ENCODE data around the gene PANX2. TPM values are rescaled to one million over a fixed set of nuclear protein-coding genes. Genes with fewer than 3 reads are reported as not detected.
"Not testable (repeated sequence)": the region's sequence is repeated elsewhere in the genome, so short reads cannot be mapped to it uniquely, and the experiment has no call there.

The PANX2 gene
- total and polyA plus RNA-seq, 9 donors: 0.27 to 5.6 (median 2.3) TPM

DNA sequence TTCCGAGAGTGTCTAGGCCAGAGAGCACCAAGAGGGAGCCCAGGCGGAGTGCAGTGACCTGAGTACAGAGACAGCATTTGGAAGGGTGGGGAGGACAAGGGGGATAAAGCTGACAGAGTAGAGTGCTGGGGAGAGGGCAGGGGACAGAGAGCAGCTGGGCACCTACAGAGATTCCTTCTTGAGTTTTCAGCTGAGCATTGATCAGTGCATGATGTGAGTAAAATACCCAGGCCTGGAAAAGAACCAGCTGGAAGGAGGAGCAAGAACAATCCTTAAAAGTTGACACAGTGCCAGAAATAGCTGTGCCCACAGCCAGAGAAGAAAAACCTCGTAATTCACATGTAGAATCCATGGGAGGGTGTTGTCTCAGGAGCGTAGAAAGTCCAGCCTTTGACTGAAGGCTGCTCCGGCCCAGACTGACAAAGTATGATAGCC is 33.9 kb upstream of the PANX2 start:
- Histone ChIP-seq H3K27me3 (no peaks in the 10 kb centered on the region), H3K27ac (no peak overlapping the region), H3K4me3 (no peak overlapping the region), H3K9me3 (no peaks in the 10 kb centered on the region), H3K4me1 (ENCODE audit: insufficient read depth) (peaks cover 2% of the 10 kb centered on the region), H3K36me3 (no peaks in the 10 kb centered on the region)
- DNase-seq: no peak
- WGBS, 3 donors: 58 to 72% (median 66%) methylated on average over 5 of the region's 5 CpGs
- TF ChIP-seq POLR2A (IDR thresholded peaks at IDR 0.05) (no peak), EP300 (IDR thresholded peaks at IDR 0.05) (no peak)
- TF ChIP-seq, protein P1, sequence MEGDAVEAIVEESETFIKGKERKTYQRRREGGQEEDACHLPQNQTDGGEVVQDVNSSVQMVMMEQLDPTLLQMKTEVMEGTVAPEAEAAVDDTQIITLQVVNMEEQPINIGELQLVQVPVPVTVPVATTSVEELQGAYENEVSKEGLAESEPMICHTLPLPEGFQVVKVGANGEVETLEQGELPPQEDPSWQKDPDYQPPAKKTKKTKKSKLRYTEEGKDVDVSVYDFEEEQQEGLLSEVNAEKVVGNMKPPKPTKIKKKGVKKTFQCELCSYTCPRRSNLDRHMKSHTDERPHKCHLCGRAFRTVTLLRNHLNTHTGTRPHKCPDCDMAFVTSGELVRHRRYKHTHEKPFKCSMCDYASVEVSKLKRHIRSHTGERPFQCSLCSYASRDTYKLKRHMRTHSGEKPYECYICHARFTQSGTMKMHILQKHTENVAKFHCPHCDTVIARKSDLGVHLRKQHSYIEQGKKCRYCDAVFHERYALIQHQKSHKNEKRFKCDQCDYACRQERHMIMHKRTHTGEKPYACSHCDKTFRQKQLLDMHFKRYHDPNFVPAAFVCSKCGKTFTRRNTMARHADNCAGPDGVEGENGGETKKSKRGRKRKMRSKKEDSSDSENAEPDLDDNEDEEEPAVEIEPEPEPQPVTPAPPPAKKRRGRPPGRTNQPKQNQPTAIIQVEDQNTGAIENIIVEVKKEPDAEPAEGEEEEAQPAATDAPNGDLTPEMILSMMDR (IDR thresholded peaks at IDR 0.05): no peak
- intact Hi-C loops (cut with DNase I): no loop called here

DNA sequence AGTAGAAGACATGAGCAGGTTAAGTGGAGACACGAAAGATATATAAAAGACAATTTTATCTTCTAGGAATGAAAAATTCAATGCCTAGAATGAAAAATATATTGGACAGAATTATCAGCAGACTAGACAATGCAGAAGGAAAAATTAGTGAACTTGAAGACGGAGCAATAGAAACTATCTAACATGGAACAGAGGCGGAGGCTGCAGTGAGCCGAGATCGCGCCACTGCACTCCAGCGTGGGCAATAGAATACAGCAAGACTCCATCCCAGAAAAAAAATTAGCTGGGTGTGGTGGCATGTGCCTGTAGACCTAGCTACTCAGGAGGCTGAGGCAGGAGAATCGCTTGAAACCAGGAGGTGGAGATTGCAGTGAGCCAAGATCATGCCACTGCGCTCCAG is 33.3 kb upstream of the PANX2 start:
- H3K4me3 ChIP-seq; DNase-seq; H3K4me1 ChIP-seq (ENCODE audit: insufficient read depth); H3K27ac ChIP-seq; H3K36me3 ChIP-seq; H3K9me3 ChIP-seq; intact Hi-C loops (cut with DNase I); H3K27me3 ChIP-seq: not testable (repeated sequence)
- WGBS, 3 donors: 95 to 96% (median 96%) methylated on average over 9 of the region's 9 CpGs

DNA sequence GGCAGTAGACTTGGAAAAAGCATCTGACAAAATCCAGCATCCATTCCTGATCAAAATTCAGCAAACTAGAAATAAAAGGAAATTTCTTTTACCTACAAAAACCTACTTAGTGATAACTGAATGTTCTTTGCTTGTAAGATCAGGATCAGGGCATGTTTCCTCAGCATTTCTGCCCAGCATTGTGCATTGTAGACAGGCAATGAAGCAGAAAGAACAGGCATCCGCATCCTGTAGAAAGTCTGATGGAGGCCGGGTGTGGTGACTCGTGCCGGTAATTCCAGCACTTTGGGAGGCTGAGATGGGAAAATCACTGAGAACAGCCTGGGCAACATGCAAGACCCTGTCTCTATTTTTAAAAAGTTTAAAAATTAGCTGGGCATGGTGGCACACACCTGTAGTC is 32.5 kb upstream of the PANX2 start:
- 93 to 95% (median 95%) methylated on average over 4 of the region's 4 CpGs for WGBS, 3 donors
- DNase-seq: no peak
- intact Hi-C loops (cut with DNase I): no loop called here
- H3K9me3 ChIP-seq: no peaks in the 10 kb centered on the region
- no peaks in the 10 kb centered on the region for H3K27me3 ChIP-seq
- H3K27ac ChIP-seq: no peak overlapping the region
- H3K4me1 ChIP-seq (ENCODE audit: insufficient read depth): peaks cover 2% of the 10 kb centered on the region
- TF ChIP-seq POLR2A (IDR thresholded peaks at IDR 0.05): no peak
- TF ChIP-seq, protein P1 (IDR thresholded peaks at IDR 0.05): no peak
- H3K4me3 ChIP-seq: no peak overlapping the region
- no peaks in the 10 kb centered on the region for H3K36me3 ChIP-seq

DNA sequence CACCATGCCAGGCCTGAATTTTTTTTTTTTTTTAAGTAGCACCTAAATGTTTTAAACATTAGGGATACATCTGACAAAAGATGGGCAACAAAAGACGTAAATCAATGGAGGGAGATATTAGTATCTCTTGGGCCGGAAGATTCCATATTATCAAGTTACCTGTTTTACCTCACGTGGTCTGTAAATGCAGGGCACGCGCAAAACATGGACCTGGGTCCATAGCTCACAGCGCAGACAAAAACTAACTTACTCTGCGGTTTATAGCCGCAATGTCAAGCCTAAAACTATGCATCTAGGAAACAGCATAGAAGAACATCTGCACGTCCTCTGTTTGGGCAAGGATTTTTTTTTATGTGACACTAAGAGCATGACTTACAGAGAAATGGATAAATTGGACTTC is 31.5 kb upstream of the PANX2 start:
- no peaks in the 10 kb centered on the region for H3K36me3 ChIP-seq
- no peak for DNase-seq
- intact Hi-C loops (cut with DNase I): no loop called here
- H3K4me3 ChIP-seq: no peak overlapping the region
- H3K27ac ChIP-seq: no peak overlapping the region
- WGBS, 3 donors: 88 to 94% (median 92%) methylated on average over 9 of the region's 9 CpGs
- peaks cover 2% of the 10 kb centered on the region for H3K4me1 ChIP-seq (ENCODE audit: insufficient read depth)
- H3K9me3 ChIP-seq: no peaks in the 10 kb centered on the region
- no peaks in the 10 kb centered on the region for H3K27me3 ChIP-seq
- TF ChIP-seq EP300 (IDR thresholded peaks at IDR 0.05) (no peak), POLR2A (IDR thresholded peaks at IDR 0.05) (no peak)
- TF ChIP-seq, protein P1 (IDR thresholded peaks at IDR 0.05): no peak

DNA sequence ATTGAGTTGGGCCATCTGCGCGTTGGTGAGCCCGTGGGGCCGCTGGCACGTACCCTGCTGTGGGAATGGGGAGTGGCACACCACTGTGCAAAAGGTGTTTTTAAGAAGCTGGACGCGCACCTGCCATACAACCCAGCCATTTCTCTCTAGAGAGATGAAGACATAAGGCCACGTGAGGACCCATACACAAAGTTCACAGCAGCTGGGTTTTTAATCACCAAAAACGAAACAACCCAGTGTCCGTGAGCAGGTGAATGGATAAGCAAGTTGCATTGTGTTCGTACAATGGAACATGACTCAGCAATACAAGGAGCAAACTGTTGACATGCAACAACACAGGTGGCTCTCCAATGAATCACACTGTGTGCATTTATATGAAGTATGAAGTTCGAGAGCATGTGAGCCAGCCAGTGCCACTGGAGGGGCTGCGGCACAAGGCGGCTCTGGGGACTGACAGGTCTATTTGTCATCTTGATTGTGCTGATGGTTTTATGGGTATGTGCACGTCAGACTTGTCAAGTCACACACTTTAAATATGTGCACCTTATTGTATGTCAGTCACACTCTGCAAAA is 30.6 kb upstream of the PANX2 start:
- no peaks in the 10 kb centered on the region for H3K27me3 ChIP-seq
- DNase-seq: no peak
- no peak overlapping the region for H3K27ac ChIP-seq
- H3K4me3 ChIP-seq: no peak overlapping the region
- intact Hi-C loops (cut with DNase I): loop anchor here in 1 of 4 donors (10.0 kb wide), 1 partner anchor 65 kb away; the partner anchor contains the start of gene SELENOO
- H3K36me3 ChIP-seq: no peaks in the 10 kb centered on the region
- TF ChIP-seq, protein P1 (IDR thresholded peaks at IDR 0.05): no peak
- TF ChIP-seq EP300 (IDR thresholded peaks at IDR 0.05): no peak
- no peak for TF ChIP-seq POLR2A (IDR thresholded peaks at IDR 0.05)
- WGBS, 3 donors: 87 to 94% (median 90%) methylated on average over 15 of the region's 15 CpGs
- peaks cover 2% of the 10 kb centered on the region for H3K4me1 ChIP-seq (ENCODE audit: insufficient read depth)
- no peaks in the 10 kb centered on the region for H3K9me3 ChIP-seq
